GM23338 (cell line): ENCODE data around the gene AMZ1. TPM values are rescaled to one million over a fixed set of nuclear protein-coding genes. Genes with fewer than 3 reads are reported as not detected.

Source experiments
- ATAC-seq: fragments of 200-7000 bp; cut with Tn5 transposase; 3 replicates; pipeline ENCODE4 v1.9.1; 2020
- DNase-seq: peaks from one replicate; pipeline ENCODE4 v3.0.0-alpha.2; 2015; ENCODE audit warnings: low spot score
- H2AFZ ChIP-seq: fragments of 200-600 bp; sonication (generic); 2 replicates; pipeline ENCODE4 v1.8.0; 2016; ENCODE audit warnings: antibody characterized with exemption, mild to moderate bottlenecking, moderate library complexity
- H3F3A ChIP-seq: fragments of 200-600 bp; sonication (generic); replicated peaks from 2 replicates; pipeline ENCODE4 v1.8.0; 2017; ENCODE audit warnings: antibody characterized with exemption, mixed run types, low read depth
- H3K27ac ChIP-seq: fragments of 200-600 bp; sonication (generic); 2 replicates; pipeline ENCODE4 v1.6.1; 2016; ENCODE audit warnings: low read depth
- H3K27me3 ChIP-seq: fragments of 200-600 bp; sonication (generic); 2 replicates; pipeline ENCODE4 v1.8.0; 2016; ENCODE audit warnings: mild to moderate bottlenecking, mixed run types, moderate library complexity; ENCODE audit not compliant: insufficient read depth
- H3K36me3 ChIP-seq: fragments of 200-600 bp; sonication (generic); 2 replicates; pipeline ENCODE4 v1.8.0; 2016; ENCODE audit warnings: mild to moderate bottlenecking; ENCODE audit not compliant: insufficient read depth
- H3K4me1 ChIP-seq: fragments of 200-600 bp; sonication (generic); 2 replicates; pipeline ENCODE4 v1.8.0; 2016; ENCODE audit warnings: mild to moderate bottlenecking, moderate library complexity; ENCODE audit not compliant: insufficient read depth
- H3K4me2 ChIP-seq: fragments of 200-600 bp; sonication (generic); 2 replicates; pipeline ENCODE4 v1.7.1; 2017; ENCODE audit warnings: mixed run types
- H3K4me3 ChIP-seq: fragments of 200-600 bp; sonication (generic); 2 replicates; pipeline ENCODE4 v1.6.1; 2016; ENCODE audit warnings: mixed run types
- H3K79me2 ChIP-seq: fragments of 200-600 bp; sonication (generic); replicated peaks from 2 replicates; pipeline ENCODE4 v1.8.0; 2017; ENCODE audit warnings: mild to moderate bottlenecking; ENCODE audit not compliant: insufficient read depth
- H3K9me2 ChIP-seq: fragments of 200-600 bp; sonication (generic); 2 replicates; pipeline ENCODE4 v1.8.0; 2017; ENCODE audit not compliant: insufficient read depth
- H4K20me1 ChIP-seq: fragments of 200-600 bp; sonication (generic); replicated peaks from 2 replicates; pipeline ENCODE4 v1.8.0; 2017; ENCODE audit warnings: mild to moderate bottlenecking; ENCODE audit not compliant: insufficient read depth
- H3K27ac Mint-ChIP-seq: 2 replicates; pipeline ENCODE4 v1.8.0; 2020; ENCODE audit warnings: inconsistent platforms, mild to moderate bottlenecking, moderate library complexity, mixed read lengths
- H3K27me3 Mint-ChIP-seq: 3 replicates; pipeline ENCODE4 v1.8.0; 2022; ENCODE audit warnings: low read depth, mild to moderate bottlenecking, moderate library complexity, mixed read lengths, inconsistent platforms; ENCODE audit not compliant: insufficient read depth, poor library complexity
- H3K36me3 Mint-ChIP-seq: 3 replicates; pipeline ENCODE4 v1.8.0; 2021; ENCODE audit warnings: low read depth, mild to moderate bottlenecking, inconsistent platforms, moderate library complexity, mixed read lengths
- H3K4me1 Mint-ChIP-seq: 3 replicates; pipeline ENCODE4 v1.8.0; 2020; ENCODE audit warnings: mild to moderate bottlenecking, inconsistent platforms, mixed read lengths
- H3K4me3 Mint-ChIP-seq: 3 replicates; pipeline ENCODE4 v1.8.0; 2021; ENCODE audit warnings: moderate library complexity, mild to moderate bottlenecking, inconsistent platforms, mixed read lengths
- H3K9me3 Mint-ChIP-seq: 3 replicates; pipeline ENCODE4 v1.8.0; 2020; ENCODE audit warnings: moderate library complexity, mild to moderate bottlenecking, inconsistent platforms, mixed read lengths
- CREB1 ChIP-seq: fragments of 250-450 bp; sonication (Bioruptor Pico); IDR thresholded peaks from 2 replicates; pipeline ENCODE4 v1.5.0; 2020; ENCODE audit warnings: low read depth, mild to moderate bottlenecking, moderate library complexity
- CTCF ChIP-seq, 2 experiments: fragments of 200-600 bp in 1 of 2; sonication (generic) in 1 of 2; conservative IDR thresholded peaks; 2 replicates each; pipeline versions ENCODE4 v1.5.1 to v1.6.1; 2016 to 2017; ENCODE audit warnings: antibody characterized with exemption in 2 of 2, low read depth in 2 of 2, mild to moderate bottlenecking in 2 of 2, moderate library complexity in 1 of 2
- EZH2 ChIP-seq: fragments of 200-600 bp; sonication (generic); IDR thresholded peaks from one replicate; pipeline ENCODE4 v1.8.0; 2017; ENCODE audit warnings: antibody characterized with exemption, mild to moderate bottlenecking, low read depth; ENCODE audit not compliant: unreplicated experiment
- JUNB ChIP-seq: IDR thresholded peaks from one replicate; pipeline ENCODE4 v1.6.1; 2016; ENCODE audit warnings: antibody characterized with exemption; ENCODE audit not compliant: unreplicated experiment
- NANOG ChIP-seq: IDR thresholded peaks from 2 replicates; pipeline ENCODE4 v1.6.1; 2016; ENCODE audit warnings: antibody characterized with exemption, borderline replicate concordance
- STAT1 ChIP-seq: IDR thresholded peaks from one replicate; pipeline ENCODE4 v1.6.1; 2016; ENCODE audit warnings: antibody characterized with exemption; ENCODE audit not compliant: unreplicated experiment
- ZNF114 ChIP-seq: fragments of 250-450 bp; sonication (Bioruptor Pico); IDR thresholded peaks from 2 replicates; pipeline ENCODE4 v1.5.0; 2020; ENCODE audit warnings: mild to moderate bottlenecking, moderate library complexity
- ZNF331 ChIP-seq: fragments of 250-450 bp; sonication (Bioruptor Pico); IDR thresholded peaks from 2 replicates; pipeline ENCODE4 v1.5.0; 2020; ENCODE audit warnings: low read depth, mild to moderate bottlenecking, moderate library complexity
- ZNF462 ChIP-seq: fragments of 250-450 bp; sonication (Bioruptor Pico); IDR thresholded peaks from 2 replicates; pipeline ENCODE4 v1.5.0; 2020; ENCODE audit warnings: mild to moderate bottlenecking, moderate library complexity
- polyA plus RNA-seq: library from polyadenylated mRNA; unstranded; fragments of >200 nt; fragmentation: Nextera tagmentation; extraction: Ambion mirVana; gene quantifications from 2 replicates; pipeline ENCODE4 v1.2.1, GENCODE V29; 2016
- total RNA-seq: library from RNA; depleted of rRNA; stranded (reverse); fragments of >200 nt; shearing (Covaris generic); gene quantifications from 2 replicates; pipeline ENCODE4 v1.2.3, GENCODE V29; 2014
- TF ChIP-seq, protein P1 (sequence below): IDR thresholded peaks from one replicate; pipeline ENCODE4 v1.6.1; 2018; ENCODE audit warnings: antibody characterized with exemption; ENCODE audit not compliant: unreplicated experiment
- TF ChIP-seq, protein P2 (sequence below): IDR thresholded peaks from 2 replicates; pipeline ENCODE4 v1.6.1; 2016; ENCODE audit warnings: antibody characterized with exemption

Gene AMZ1
- total and polyA plus RNA-seq, 2 experiments from 2014 or later, result 0.73 to 4.5 TPM

DNA sequence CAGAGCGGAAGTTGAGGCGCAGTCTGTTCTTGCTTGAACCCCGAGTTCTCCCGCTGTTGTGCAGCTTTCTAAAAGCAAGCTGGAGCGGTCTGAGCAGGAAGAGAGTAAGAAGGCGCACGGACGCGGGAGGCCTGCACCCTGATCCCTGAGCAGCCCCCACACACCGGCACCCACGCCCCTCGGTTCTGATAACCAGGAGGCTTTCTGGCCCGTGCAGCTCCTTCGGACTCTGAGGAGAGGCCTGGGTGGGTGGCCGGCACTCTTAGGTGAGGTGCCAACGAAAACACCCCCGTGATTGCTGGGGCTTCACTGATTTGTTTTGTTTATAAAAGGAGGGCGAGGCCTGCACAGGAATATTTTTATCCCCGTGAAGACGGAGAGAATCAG is 28.9 kb downstream of the AMZ1 start (continued):
- TF ChIP-seq, protein P1, sequence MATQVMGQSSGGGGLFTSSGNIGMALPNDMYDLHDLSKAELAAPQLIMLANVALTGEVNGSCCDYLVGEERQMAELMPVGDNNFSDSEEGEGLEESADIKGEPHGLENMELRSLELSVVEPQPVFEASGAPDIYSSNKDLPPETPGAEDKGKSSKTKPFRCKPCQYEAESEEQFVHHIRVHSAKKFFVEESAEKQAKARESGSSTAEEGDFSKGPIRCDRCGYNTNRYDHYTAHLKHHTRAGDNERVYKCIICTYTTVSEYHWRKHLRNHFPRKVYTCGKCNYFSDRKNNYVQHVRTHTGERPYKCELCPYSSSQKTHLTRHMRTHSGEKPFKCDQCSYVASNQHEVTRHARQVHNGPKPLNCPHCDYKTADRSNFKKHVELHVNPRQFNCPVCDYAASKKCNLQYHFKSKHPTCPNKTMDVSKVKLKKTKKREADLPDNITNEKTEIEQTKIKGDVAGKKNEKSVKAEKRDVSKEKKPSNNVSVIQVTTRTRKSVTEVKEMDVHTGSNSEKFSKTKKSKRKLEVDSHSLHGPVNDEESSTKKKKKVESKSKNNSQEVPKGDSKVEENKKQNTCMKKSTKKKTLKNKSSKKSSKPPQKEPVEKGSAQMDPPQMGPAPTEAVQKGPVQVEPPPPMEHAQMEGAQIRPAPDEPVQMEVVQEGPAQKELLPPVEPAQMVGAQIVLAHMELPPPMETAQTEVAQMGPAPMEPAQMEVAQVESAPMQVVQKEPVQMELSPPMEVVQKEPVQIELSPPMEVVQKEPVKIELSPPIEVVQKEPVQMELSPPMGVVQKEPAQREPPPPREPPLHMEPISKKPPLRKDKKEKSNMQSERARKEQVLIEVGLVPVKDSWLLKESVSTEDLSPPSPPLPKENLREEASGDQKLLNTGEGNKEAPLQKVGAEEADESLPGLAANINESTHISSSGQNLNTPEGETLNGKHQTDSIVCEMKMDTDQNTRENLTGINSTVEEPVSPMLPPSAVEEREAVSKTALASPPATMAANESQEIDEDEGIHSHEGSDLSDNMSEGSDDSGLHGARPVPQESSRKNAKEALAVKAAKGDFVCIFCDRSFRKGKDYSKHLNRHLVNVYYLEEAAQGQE, result no peak
- TF ChIP-seq ZNF331 (CRISPR knock-in tag) (no peak), ZNF114 (no peak), CTCF (conservative IDR thresholded peaks at IDR 0.05; ENCODE audit: low read depth in 2 of 2) (no peak)

- Histone ChIP-seq H3K36me3 (0 out of 2 replicates have a peak, but pooled peaks cover 4% of the 10 kb centered on the region), H3F3A (peaks cover 3% of the 10 kb centered on the region; the same call in 1 of the 2 replicates), H3K4me2 (no peak overlapping the region), H3K4me3 (no peak overlapping the region), H3K4me1 (no peaks in the 10 kb centered on the region), H3K79me2 (no peaks in the 10 kb centered on the region), H2AFZ (no peak overlapping the region), H3K9me2 (no peaks in the 10 kb centered on the region), H3K27ac (no peak overlapping the region), H3K27me3 (no peaks in the 10 kb centered on the region), H4K20me1 (no peaks in the 10 kb centered on the region; the same call in none of the 2 replicates)
- no peaks in the 10 kb centered on the region for H3K9me3 Mint-ChIP-seq
- H3K27me3 Mint-ChIP-seq, result peaks cover 19% of the 10 kb centered on the region
- H3K4me1 Mint-ChIP-seq, result peaks cover 18% of the 10 kb centered on the region
- peaks cover 43% of the 10 kb centered on the region for H3K36me3 Mint-ChIP-seq
- no peak for DNase-seq
- no peak for ATAC-seq
- H3K4me3 Mint-ChIP-seq, result no peak overlapping the region
- no peak overlapping the region for H3K27ac Mint-ChIP-seq
- TF ChIP-seq ZNF462 (CRISPR knock-in tag) (no peak), EZH2 (no peak), ZNF331 (CRISPR knock-in tag) (no peak), NANOG (no peak), CREB1 (CRISPR knock-in tag) (no peak), JUNB (no peak), STAT1 (no peak), ZNF114 (no peak)
- TF ChIP-seq, protein P2, sequence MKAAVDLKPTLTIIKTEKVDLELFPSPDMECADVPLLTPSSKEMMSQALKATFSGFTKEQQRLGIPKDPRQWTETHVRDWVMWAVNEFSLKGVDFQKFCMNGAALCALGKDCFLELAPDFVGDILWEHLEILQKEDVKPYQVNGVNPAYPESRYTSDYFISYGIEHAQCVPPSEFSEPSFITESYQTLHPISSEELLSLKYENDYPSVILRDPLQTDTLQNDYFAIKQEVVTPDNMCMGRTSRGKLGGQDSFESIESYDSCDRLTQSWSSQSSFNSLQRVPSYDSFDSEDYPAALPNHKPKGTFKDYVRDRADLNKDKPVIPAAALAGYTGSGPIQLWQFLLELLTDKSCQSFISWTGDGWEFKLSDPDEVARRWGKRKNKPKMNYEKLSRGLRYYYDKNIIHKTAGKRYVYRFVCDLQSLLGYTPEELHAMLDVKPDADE, result no peak
Measured at GRCh38 chr7:2717293-2718261, 29.6 kb downstream of the AMZ1 start.
